Nephron progenitor cell (in vitro differentiated cells): ENCODE measurements around the gene ITGAX.

Experiments used
- DNase-seq: peaks from one replicate; pipeline ENCODE4 v3.0.0; 2021
- H3K27ac Mint-ChIP-seq: 2 replicates; pipeline ENCODE4 v1.8.0; 2021; ENCODE audit warnings: mild to moderate bottlenecking, moderate library complexity, mixed read lengths
- H3K27me3 Mint-ChIP-seq: 2 replicates; pipeline ENCODE4 v1.8.0; 2021; ENCODE audit warnings: mild to moderate bottlenecking, low read depth, mixed read lengths; ENCODE audit not compliant: poor library complexity
- H3K36me3 Mint-ChIP-seq: 2 replicates; pipeline ENCODE4 v1.8.0; 2021; ENCODE audit warnings: low read depth, mixed read lengths
- H3K4me1 Mint-ChIP-seq: 2 replicates; pipeline ENCODE4 v1.8.0; 2021; ENCODE audit warnings: mixed read lengths
- H3K4me3 Mint-ChIP-seq: 2 replicates; pipeline ENCODE4 v1.8.0; 2021; ENCODE audit warnings: mild to moderate bottlenecking, moderate library complexity, mixed read lengths
- H3K9me3 Mint-ChIP-seq: 2 replicates; pipeline ENCODE4 v1.8.0; 2021; ENCODE audit warnings: mild to moderate bottlenecking, moderate library complexity, mixed read lengths
- TF ChIP-seq, protein P1 (sequence below): fragments of 200-600 bp; sonication (generic); IDR thresholded peaks from 2 replicates; pipeline ENCODE4 v1.5.0; 2021; ENCODE audit warnings: antibody characterized with exemption

The ITGAX gene

DNA sequence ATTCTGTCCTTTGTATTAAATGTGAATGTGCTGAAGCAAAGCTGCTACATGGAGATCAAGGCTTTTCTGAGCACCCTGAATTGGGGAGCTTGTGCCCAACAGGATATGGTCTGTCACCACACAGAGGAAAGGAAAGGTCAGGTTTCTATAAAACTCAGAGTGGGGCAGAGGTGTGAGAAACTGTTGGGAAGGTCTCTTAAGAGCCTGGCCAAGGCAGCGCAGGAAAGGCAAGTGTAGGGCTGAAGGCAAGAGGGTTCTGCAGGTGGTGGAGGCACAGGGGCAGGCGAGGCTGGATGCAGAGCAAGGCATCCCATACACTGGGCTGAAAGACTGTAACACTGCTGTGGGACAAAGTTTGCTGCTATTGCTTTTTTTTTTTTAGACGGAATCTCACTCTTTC is 65.1 kb downstream of the ITGAX start:
- Mint-ChIP-seq H3K27ac (no peak overlapping the region), H3K9me3 (peaks cover 8% of the 10 kb centered on the region), H3K36me3 (no peaks in the 10 kb centered on the region), H3K4me3 (no peak overlapping the region), H3K4me1 (no peaks in the 10 kb centered on the region), H3K27me3 (peaks cover 44% of the 10 kb centered on the region)
- TF ChIP-seq, protein P1, sequence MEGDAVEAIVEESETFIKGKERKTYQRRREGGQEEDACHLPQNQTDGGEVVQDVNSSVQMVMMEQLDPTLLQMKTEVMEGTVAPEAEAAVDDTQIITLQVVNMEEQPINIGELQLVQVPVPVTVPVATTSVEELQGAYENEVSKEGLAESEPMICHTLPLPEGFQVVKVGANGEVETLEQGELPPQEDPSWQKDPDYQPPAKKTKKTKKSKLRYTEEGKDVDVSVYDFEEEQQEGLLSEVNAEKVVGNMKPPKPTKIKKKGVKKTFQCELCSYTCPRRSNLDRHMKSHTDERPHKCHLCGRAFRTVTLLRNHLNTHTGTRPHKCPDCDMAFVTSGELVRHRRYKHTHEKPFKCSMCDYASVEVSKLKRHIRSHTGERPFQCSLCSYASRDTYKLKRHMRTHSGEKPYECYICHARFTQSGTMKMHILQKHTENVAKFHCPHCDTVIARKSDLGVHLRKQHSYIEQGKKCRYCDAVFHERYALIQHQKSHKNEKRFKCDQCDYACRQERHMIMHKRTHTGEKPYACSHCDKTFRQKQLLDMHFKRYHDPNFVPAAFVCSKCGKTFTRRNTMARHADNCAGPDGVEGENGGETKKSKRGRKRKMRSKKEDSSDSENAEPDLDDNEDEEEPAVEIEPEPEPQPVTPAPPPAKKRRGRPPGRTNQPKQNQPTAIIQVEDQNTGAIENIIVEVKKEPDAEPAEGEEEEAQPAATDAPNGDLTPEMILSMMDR: no peak
- no peak for DNase-seq

DNA sequence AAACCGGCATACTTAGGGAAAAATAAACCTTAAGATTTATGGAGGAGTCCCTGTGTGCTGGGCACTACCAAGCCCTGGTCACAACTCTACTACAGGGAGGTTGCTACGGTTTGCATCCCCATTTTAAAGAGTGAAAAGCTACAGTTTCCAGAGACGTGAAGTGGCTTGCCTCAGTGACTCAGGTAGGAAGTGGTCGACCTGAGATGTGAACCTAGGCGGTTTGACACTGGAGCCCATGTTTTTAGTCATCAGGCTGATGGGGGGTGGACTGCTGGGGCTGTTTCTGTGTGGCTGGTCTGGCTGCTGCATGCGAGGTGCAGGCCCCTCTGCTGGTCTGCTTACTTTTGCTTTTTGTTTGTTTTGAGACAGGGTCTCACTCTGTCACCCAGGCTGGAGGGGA is 66.6 kb downstream of the ITGAX start:
- Mint-ChIP-seq H3K27me3 (peaks cover 47% of the 10 kb centered on the region), H3K9me3 (peaks cover 8% of the 10 kb centered on the region), H3K4me3 (no peak overlapping the region), H3K36me3 (no peaks in the 10 kb centered on the region), H3K4me1 (no peaks in the 10 kb centered on the region), H3K27ac (no peak overlapping the region)
- no peak for DNase-seq
- TF ChIP-seq, protein P1: no peak

DNA sequence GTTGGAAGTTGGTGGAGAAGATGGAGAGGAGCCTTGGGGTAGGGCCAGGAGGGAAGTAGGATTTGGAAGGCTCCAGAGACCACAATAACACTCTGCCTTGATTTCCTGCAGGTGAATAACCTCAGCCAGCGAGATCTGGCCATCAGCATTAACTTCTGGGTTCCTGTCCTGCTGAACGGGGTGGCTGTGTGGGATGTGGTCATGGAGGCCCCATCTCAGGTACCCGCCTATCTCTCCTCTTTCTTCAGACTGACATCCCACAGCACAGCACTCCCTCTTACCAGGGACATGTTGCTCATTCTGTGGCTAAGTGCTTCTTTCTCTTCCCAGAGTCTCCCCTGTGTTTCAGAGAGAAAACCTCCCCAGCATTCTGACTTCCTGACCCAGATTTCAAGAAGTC is 68.3 kb downstream of the ITGAX start:
- Mint-ChIP-seq H3K9me3 (peaks cover 3% of the 10 kb centered on the region), H3K27ac (no peak overlapping the region), H3K4me3 (no peak overlapping the region), H3K27me3 (peaks cover 49% of the 10 kb centered on the region), H3K4me1 (no peaks in the 10 kb centered on the region), H3K36me3 (no peaks in the 10 kb centered on the region)
- no peak for DNase-seq
- TF ChIP-seq, protein P1: no peak

DNA sequence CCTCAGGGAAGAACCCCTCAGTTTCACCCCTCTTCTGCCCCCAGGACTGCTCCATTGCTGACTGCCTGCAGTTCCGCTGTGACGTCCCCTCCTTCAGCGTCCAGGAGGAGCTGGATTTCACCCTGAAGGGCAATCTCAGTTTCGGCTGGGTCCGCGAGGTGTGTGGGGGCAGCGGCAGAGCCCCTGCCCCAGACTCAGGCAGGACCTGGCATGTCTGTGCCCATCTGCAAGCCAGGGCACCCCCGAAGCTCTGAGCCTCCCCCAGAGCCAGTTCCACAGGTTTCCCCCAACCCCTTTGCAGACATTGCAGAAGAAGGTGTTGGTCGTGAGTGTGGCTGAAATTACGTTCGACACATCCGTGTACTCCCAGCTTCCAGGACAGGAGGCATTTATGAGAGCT is 68.8 kb downstream of the ITGAX start:
- Mint-ChIP-seq H3K4me1 (no peaks in the 10 kb centered on the region), H3K36me3 (no peaks in the 10 kb centered on the region), H3K27me3 (peaks cover 52% of the 10 kb centered on the region), H3K4me3 (no peak overlapping the region), H3K27ac (no peak overlapping the region), H3K9me3 (no peaks in the 10 kb centered on the region)
- TF ChIP-seq, protein P1: no peak
- DNase-seq: no peak

DNA sequence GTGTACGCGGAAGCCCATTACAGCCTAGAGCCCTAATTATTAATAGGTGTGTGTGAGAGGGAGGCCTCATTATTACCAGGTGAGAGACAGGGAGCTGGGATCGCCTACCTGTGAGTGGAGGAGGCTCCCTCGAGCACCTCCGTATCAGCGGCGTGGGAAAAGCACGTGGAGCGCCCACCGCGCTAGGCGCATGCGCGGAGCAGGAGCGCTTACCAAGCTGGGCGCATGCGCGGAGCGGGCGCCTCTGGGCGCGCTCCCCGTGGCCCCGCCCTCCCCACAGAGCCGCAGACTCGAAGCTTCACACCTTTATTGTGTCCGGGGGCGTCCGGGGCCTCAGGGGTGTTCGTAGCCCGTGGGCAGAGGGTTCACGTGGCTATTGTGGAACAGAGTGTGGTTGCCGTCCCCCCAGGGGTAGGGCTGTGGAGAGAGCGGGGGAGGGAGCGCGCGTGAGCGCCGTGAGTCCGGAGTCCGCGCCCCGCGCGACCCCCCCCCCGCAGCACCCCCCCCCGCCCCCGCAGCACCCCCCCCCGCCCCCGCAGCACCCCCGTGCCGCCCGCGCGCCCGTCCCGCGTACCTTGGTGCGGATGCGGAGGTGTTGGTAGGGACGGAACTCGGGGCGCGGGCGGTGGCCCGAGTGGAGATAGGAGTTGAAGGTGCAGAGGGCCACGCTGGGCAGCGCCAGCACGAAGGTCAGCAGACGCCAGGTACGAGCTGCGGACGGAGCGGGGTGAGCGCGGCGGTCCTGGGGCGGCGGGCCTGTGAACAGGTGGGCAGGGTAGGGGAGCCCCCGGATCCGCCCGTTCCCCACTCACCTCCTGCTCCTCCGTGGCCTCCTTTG is 72.7 kb downstream of the ITGAX start:
- H3K27me3 Mint-ChIP-seq: peaks cover 47% of the 10 kb centered on the region
- H3K4me3 Mint-ChIP-seq: no peak overlapping the region
- no peak overlapping the region for H3K27ac Mint-ChIP-seq

More for the DNA sequence above, 72.7 kb downstream of the ITGAX start:
- Mint-ChIP-seq H3K4me1 (no peaks in the 10 kb centered on the region), H3K36me3 (no peaks in the 10 kb centered on the region), H3K9me3 (no peaks in the 10 kb centered on the region)
- TF ChIP-seq, protein P1: no peak
- no peak for DNase-seq
